Sigmoid colon (tissue), 7 donors: Measurements from ENCODE around the gene BANP. TPM values are rescaled to one million over a fixed set of nuclear protein-coding genes. Genes with fewer than 3 reads are reported as not detected.
A peak's percentile ranks its signal among the peaks of the same experiment; 100 is the strongest.

ENCODE experiments used
- DNase-seq: peaks from one replicate; pipeline ENCODE4 v3.0.0-alpha.2; 2019
- H3K27ac ChIP-seq, 4 donors: fragments of 200-600 bp; sonication (generic); one replicate each; pipeline ENCODE4 v1.5.1; 2016 to 2019; ENCODE audit warnings: mild to moderate bottlenecking in 1 of 4
- H3K27me3 ChIP-seq, 3 donors: fragments of 200-600 bp; sonication (generic); one replicate each; pipeline ENCODE4 v1.5.1; 2019; ENCODE audit warnings: mild to moderate bottlenecking in 1 of 3
- H3K36me3 ChIP-seq, 4 donors: fragments of 200-600 bp; sonication (generic); one replicate each; pipeline ENCODE4 v1.5.1; 2016 to 2019
- H3K4me1 ChIP-seq, 4 donors: fragments of 200-600 bp; sonication (generic); one replicate each; pipeline ENCODE4 v1.5.1; 2017 to 2019
- H3K4me3 ChIP-seq, 4 donors: fragments of 200-600 bp; sonication (generic); one replicate each; pipeline ENCODE4 v1.5.1; 2017 to 2019; ENCODE audit warnings: mild to moderate bottlenecking in 2 of 4, moderate library complexity in 1 of 4
- H3K9me3 ChIP-seq, 4 donors: fragments of 200-600 bp in 3 of 4; sonication (generic) in 3 of 4; one replicate each; pipeline versions ENCODE4 v1.5.1 to v1.6.1; 2013 to 2019
- EP300 ChIP-seq, 4 donors: sonication (generic); formaldehyde crosslinking; IDR thresholded peaks; one replicate each; pipeline ENCODE4 v1.6.1; 2017; ENCODE audit warnings: antibody characterized with exemption in 4 of 4
- POLR2A ChIP-seq, 2 donors: fragments of 450-650 bp; IDR thresholded peaks; one replicate each; pipeline ENCODE4 v1.6.1; 2016; ENCODE audit warnings: antibody characterized with exemption in 2 of 2, mild to moderate bottlenecking in 2 of 2, moderate library complexity in 2 of 2
- POLR2AphosphoS5 ChIP-seq, 4 donors: sonication (generic); formaldehyde crosslinking; IDR thresholded peaks; one replicate each; pipeline ENCODE4 v1.6.1; 2017; ENCODE audit warnings: antibody characterized with exemption in 4 of 4
- WGBS, 2 donors: extraction: QIAGEN DNeasy Blood & Tissue Kit; methylation state at CpG; one replicate each; pipeline ENCODE4 v1.1.7; 2013; 5-methylcytosine and 5-hydroxymethylcytosine counted together
- intact Hi-C: fragments of 100-400 bp; cut with DNase I; formaldehyde crosslinking; loops from one replicate; pipeline ENCODE4 v1.15.1; 2023
- polyA plus RNA-seq, 3 donors: library from polyadenylated mRNA; stranded (reverse); fragments of 200-250 nt; gene quantifications; one replicate each; pipeline ENCODE4 v1.2.3, GENCODE V29; 2013
- total RNA-seq, 4 donors: library from RNA; depleted of rRNA; stranded (reverse); fragments of >200 nt; gene quantifications; one replicate each; pipeline ENCODE4 v1.1.0, GENCODE V29; 2016
- TF ChIP-seq, protein P1 (sequence below), 4 experiments: fragments of 450-650 bp in 3 of 4; fragments of 200-600 bp in 1 of 4; IDR thresholded peaks; one replicate each; pipeline ENCODE4 v1.5.1; 2016 to 2019; ENCODE audit warnings: antibody characterized with exemption in 4 of 4, mild to moderate bottlenecking in 3 of 4, moderate library complexity in 2 of 4
- donor health status: healthy with polysubstance abuse.
- donor health status: Bipolar disorder and iron deficiency.
- donor health status: healthy.

Gene BANP
- total and polyA plus RNA-seq, 7 donors = 8.4 to 31.0 (median 17.4) TPM

DNA sequence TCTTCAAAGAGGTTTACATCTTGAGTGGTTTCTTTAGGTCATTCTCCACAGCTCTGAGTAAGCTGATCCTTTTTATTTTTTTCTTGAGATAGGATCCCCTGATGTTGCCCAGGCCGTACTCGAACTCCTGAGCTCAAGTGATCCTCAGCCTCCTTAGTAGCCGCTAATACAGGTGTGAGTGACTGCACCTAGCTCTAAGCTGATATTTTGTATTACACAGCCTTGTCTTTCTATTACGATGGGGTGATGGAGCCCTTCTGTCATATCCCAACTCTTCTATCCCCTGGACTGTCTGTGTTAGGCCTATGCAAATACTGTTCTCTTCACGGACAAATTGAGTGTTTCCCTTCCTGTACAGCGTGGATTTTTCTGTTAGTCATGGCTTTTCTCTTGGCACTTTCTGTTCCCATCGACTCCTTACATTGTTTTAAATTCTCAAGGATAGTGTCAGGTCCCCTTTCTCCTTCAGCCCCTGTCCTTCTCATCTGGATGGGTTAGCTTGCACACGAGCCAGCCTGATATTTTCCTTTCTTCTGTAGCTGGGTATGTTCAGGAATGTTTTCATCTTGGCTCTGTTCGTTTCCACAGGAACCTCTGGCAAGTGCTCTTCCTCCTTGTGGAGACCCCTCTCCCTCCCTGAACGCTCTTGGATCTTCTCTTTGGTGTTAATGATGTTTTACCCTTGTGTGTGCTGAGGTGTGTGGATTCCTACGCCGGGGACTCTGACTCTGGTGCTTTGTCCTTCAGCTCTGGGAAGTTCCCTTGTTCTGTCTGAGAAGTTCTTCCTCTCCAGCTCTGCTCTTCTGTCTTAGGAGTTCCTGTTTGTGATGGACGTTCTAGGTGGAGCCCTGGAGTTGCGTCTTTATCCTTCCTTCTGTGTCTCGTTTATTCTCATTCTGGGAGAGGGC lies 2.3 kb downstream of the BANP start:
- no peak for DNase-seq
- no peaks in the 10 kb centered on the region for H3K9me3 ChIP-seq
- WGBS, 2 donors = 76 to 83% methylated on average over 15 of the region's 15 CpGs
- TF ChIP-seq, protein P1, sequence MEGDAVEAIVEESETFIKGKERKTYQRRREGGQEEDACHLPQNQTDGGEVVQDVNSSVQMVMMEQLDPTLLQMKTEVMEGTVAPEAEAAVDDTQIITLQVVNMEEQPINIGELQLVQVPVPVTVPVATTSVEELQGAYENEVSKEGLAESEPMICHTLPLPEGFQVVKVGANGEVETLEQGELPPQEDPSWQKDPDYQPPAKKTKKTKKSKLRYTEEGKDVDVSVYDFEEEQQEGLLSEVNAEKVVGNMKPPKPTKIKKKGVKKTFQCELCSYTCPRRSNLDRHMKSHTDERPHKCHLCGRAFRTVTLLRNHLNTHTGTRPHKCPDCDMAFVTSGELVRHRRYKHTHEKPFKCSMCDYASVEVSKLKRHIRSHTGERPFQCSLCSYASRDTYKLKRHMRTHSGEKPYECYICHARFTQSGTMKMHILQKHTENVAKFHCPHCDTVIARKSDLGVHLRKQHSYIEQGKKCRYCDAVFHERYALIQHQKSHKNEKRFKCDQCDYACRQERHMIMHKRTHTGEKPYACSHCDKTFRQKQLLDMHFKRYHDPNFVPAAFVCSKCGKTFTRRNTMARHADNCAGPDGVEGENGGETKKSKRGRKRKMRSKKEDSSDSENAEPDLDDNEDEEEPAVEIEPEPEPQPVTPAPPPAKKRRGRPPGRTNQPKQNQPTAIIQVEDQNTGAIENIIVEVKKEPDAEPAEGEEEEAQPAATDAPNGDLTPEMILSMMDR (IDR thresholded peaks at IDR 0.05) = no peak
- TF ChIP-seq EP300 (IDR thresholded peaks at IDR 0.05) (no peak), POLR2A (IDR thresholded peaks at IDR 0.05) (no peak), POLR2AphosphoS5 (IDR thresholded peaks at IDR 0.05) (no peak)
- H3K27me3 ChIP-seq = no peaks in the 10 kb centered on the region
- H3K27ac ChIP-seq = peak overlapping the region; percentile 17 to 99 (median 74)
- peaks cover 0 to 7% (median 0%) of the 10 kb centered on the region in 4 donors for H3K36me3 ChIP-seq
- peaks cover 0 to 57% (median 30%) of the 10 kb centered on the region in 4 donors for H3K4me1 ChIP-seq
- no peak overlapping the region for H3K4me3 ChIP-seq
- intact Hi-C loops = loop anchor here (10.0 kb wide), 2 partner anchors 501 to 1261 kb away; partner anchors contain the start of genes ZFPM1 and ZNF778

DNA sequence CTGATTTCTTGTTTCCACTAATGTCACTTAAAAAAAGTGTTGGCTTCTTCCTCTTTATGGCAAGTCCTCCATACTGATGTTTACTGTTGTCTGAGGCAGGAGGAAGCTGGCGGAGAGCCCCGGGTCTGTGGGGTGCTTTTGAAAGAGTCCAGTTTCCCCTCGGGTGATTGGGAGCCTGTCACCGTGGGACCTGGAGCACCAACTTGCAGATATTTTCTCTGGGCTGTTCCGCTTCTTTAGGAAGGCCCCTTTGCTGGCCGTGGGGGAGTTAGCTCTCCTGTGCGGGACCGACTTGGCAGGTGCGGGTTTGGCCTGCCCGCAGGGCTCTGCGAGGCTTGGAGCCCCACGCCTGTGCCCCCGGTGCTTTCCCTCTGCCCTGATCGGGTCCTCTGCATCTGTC lies 3.1 kb downstream of the BANP start:
- no peak overlapping the region for H3K4me3 ChIP-seq
- peaks cover 0 to 7% (median 0%) of the 10 kb centered on the region in 4 donors for H3K36me3 ChIP-seq
- peaks cover 0 to 57% (median 30%) of the 10 kb centered on the region in 4 donors for H3K4me1 ChIP-seq
- 70 to 71% methylated on average over 14 of the region's 14 CpGs for WGBS, 2 donors
- H3K27ac ChIP-seq = peak overlapping the region; percentile 44 to 99 (median 74)
- TF ChIP-seq, protein P1 (IDR thresholded peaks at IDR 0.05) = no peak
- no peak for TF ChIP-seq EP300 (IDR thresholded peaks at IDR 0.05)
- no peak for TF ChIP-seq POLR2AphosphoS5 (IDR thresholded peaks at IDR 0.05)
- TF ChIP-seq POLR2A (IDR thresholded peaks at IDR 0.05) = no peak
- no peaks in the 10 kb centered on the region for H3K27me3 ChIP-seq
- intact Hi-C loops = loop anchor here (10.0 kb wide), 2 partner anchors 500 to 1260 kb away; partner anchors contain the start of genes ZFPM1 and ZNF778
- H3K9me3 ChIP-seq = no peaks in the 10 kb centered on the region
- no peak for DNase-seq

DNA sequence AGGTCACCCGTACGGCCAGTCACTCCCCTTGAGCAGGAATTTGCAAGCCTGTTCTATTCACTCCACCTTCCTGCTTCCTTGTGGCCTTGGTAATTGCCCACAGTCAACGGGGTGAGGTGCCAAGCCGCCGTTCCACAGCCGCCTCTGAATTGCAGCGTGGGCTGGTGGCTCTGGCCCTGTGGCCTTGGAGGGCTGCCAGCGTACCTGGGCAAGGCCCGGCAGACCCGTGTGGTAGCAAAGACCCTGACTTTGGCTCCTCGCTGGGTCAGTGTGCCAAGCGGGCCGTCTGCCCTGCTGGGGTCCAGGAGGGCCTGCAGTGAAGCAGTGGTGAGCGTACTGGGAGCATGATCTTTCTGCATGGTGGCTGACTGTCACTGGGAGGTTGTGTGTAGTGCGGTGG lies 3.6 kb downstream of the BANP start:
- 46 to 69% methylated on average over 15 of the region's 15 CpGs for WGBS, 2 donors
- peaks cover 0 to 57% (median 30%) of the 10 kb centered on the region in 4 donors for H3K4me1 ChIP-seq
- peak overlapping the region; percentile 44 to 99 (median 74) for H3K27ac ChIP-seq
- no peak for DNase-seq
- no peaks in the 10 kb centered on the region for H3K27me3 ChIP-seq
- no peaks in the 10 kb centered on the region for H3K9me3 ChIP-seq
- peaks cover 0 to 7% (median 0%) of the 10 kb centered on the region in 4 donors for H3K36me3 ChIP-seq
- TF ChIP-seq EP300 (IDR thresholded peaks at IDR 0.05) (no peak), POLR2A (IDR thresholded peaks at IDR 0.05) (no peak), POLR2AphosphoS5 (IDR thresholded peaks at IDR 0.05) (no peak)
- TF ChIP-seq, protein P1 (IDR thresholded peaks at IDR 0.05) = no peak
- intact Hi-C loops = loop anchor here (10.0 kb wide), 2 partner anchors 500 to 1260 kb away; partner anchors contain the start of genes ZFPM1 and ZNF778
- no peak overlapping the region for H3K4me3 ChIP-seq

DNA sequence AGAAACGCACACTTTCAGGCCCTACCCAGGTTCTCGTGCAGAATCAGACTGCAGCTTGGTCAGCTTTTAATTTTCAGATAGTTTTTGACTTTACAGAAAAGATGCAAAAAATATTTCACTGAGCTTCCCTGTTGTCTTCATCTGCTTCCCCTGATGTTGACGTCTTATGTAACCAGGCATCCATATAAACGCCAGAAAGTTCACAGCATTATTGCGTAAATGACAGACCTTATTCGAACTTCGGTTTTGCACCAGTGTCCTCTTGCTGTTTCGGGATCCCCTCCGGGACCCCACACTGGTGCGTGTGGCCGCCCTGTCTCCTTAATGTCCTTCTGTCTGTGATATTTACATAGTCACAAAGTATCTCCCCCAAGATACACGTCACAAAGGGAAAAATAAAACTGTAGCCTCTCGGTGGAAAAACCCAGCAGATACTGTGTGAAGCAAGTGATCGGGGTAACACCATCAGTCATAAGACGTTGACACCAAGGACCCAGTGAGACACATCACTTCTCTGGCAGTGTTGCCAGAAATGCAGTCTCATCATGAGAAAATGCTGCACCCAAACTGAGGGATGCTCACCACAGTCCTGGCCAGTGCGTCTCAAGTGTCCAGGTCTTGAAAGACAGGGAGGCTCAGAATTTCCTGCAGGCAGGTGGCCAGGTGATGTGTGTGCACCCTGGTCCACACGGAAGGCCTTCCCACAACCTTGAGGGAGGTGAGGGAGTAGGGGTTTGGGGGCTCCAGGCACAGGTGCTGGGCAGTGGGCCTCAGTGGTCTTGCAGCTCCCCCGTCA lies 4.3 kb downstream of the BANP start:
- no peaks in the 10 kb centered on the region for H3K27me3 ChIP-seq
- H3K36me3 ChIP-seq = peaks cover 0 to 7% (median 0%) of the 10 kb centered on the region in 4 donors
- no peak for DNase-seq
- H3K27ac ChIP-seq = peak overlapping the region; percentile 31 to 99 (median 69)
- no peak overlapping the region for H3K4me3 ChIP-seq
- H3K4me1 ChIP-seq = peaks cover 0 to 54% (median 28%) of the 10 kb centered on the region in 4 donors
- no peaks in the 10 kb centered on the region for H3K9me3 ChIP-seq
- intact Hi-C loops = loop anchor here (10.0 kb wide), 2 partner anchors 499 to 1259 kb away; partner anchors contain the start of genes ZFPM1 and ZNF778
- WGBS, 2 donors = 85 to 87% methylated on average over 18 of the region's 18 CpGs
- TF ChIP-seq, protein P1 (IDR thresholded peaks at IDR 0.05) = no peak
- TF ChIP-seq EP300 (IDR thresholded peaks at IDR 0.05) = no peak
- TF ChIP-seq POLR2AphosphoS5 (IDR thresholded peaks at IDR 0.05) = no peak
- no peak for TF ChIP-seq POLR2A (IDR thresholded peaks at IDR 0.05)
